Spleen (tissue), 13 donors: ENCODE results near the gene NAALADL1. TPM values are rescaled to one million over a fixed set of nuclear protein-coding genes. Genes with fewer than 3 reads are reported as not detected.

Experiments used
- DNase-seq: peaks from one replicate; pipeline ENCODE4 v3.0.0-alpha.2; 2020
- H3K27ac ChIP-seq, 8 donors: fragments of 200-600 bp; sonication (generic) in 7 of 8; 1 replicate in 4 of 8; 2 replicates in 4 of 8; pipeline versions ENCODE4 v1.5.0 to v1.8.0; 2016 to 2021; ENCODE audit warnings: inconsistent platforms in 4 of 8, mild to moderate bottlenecking in 4 of 8, moderate library complexity in 1 of 8
- H3K27me3 ChIP-seq, 7 donors: fragments of 200-600 bp; sonication (generic) in 6 of 7; replicated peaks in 1 of 7; 1 replicate in 4 of 7; 2 replicates in 3 of 7; pipeline versions ENCODE4 v1.5.0 to v1.8.0; 2016 to 2021; ENCODE audit warnings: inconsistent platforms in 3 of 7, mild to moderate bottlenecking in 1 of 7
- H3K36me3 ChIP-seq, 6 donors: fragments of 200-600 bp; sonication (generic) in 5 of 6; 1 replicate in 4 of 6; 2 replicates in 2 of 6; pipeline versions ENCODE4 v1.5.0 to v1.8.0; 2016 to 2021; ENCODE audit warnings: inconsistent platforms in 2 of 6
- H3K4me1 ChIP-seq, 6 donors: fragments of 200-600 bp; sonication (generic) in 5 of 6; 1 replicate in 3 of 6; 2 replicates in 3 of 6; pipeline versions ENCODE4 v1.5.0 to v1.8.0; 2016 to 2021; ENCODE audit warnings: inconsistent platforms in 3 of 6
- H3K4me3 ChIP-seq, 8 donors: fragments of 200-600 bp; sonication (generic) in 7 of 8; 1 replicate in 4 of 8; 2 replicates in 4 of 8; pipeline versions ENCODE4 v1.5.0 to v1.8.0; 2016 to 2021; ENCODE audit warnings: inconsistent platforms in 4 of 8, mild to moderate bottlenecking in 4 of 8, moderate library complexity in 2 of 8
- H3K9me3 ChIP-seq, 8 donors: fragments of 200-600 bp; sonication (generic) in 7 of 8; 1 replicate in 4 of 8; 2 replicates in 4 of 8; pipeline versions ENCODE4 v1.5.0 to v1.8.0; 2016 to 2021; ENCODE audit warnings: inconsistent platforms in 4 of 8
- POLR2A ChIP-seq, 3 donors: fragments of 450-650 bp; IDR thresholded peaks; one replicate each; pipeline ENCODE4 v1.5.1; 2017; ENCODE audit warnings: antibody characterized with exemption in 3 of 3, mild to moderate bottlenecking in 1 of 3
- POLR2AphosphoS5 ChIP-seq, 3 donors: sonication (generic); formaldehyde crosslinking; IDR thresholded peaks; one replicate each; pipeline ENCODE4 v1.5.1; 2017; ENCODE audit warnings: antibody characterized with exemption in 3 of 3
- WGBS, 5 donors: extraction: QIAGEN DNeasy Blood & Tissue Kit in 3 of 5; methylation state at CpG; one replicate each; pipeline versions ENCODE4 v1.1.5 to v1.1.7; 2013 to 2018; 5-methylcytosine and 5-hydroxymethylcytosine counted together
- intact Hi-C: fragments of 100-400 bp; cut with DNase I; formaldehyde crosslinking; loops from one replicate; pipeline ENCODE4 v1.15.0; 2023; ENCODE audit warnings: low total_unique reads
- long read RNA-seq, 2 donors: transcript quantifications; one replicate each; lab custom pipeline, GENCODE V29; 2026
- polyA plus RNA-seq, 3 donors: library from polyadenylated mRNA; stranded (reverse); fragments of 200-250 nt; gene quantifications; one replicate each; pipeline ENCODE4 v1.2.1, GENCODE V29; 2013
- total RNA-seq, 7 donors: library from RNA; depleted of rRNA in 3 of 7; stranded (reverse); fragments of >200 nt in 3 of 7; fragmentation: NEBNext Ultra II Directional in 4 of 7; extraction: Animal tissue kit (Norgen Biotek cat#: 25700) in 4 of 7; gene quantifications; one replicate each; pipeline versions ENCODE4 v1.1.0 to v1.2.1, GENCODE V29; 2016 to 2021
- TF ChIP-seq, protein P1 (sequence below), 11 experiments: fragments of 200-600 bp in 7 of 11; fragments of 450-650 bp in 4 of 11; sonication (generic) in 4 of 11; IDR thresholded peaks in 8 of 11; conservative IDR thresholded peaks in 3 of 11; 1 replicate in 7 of 11; 2 replicates in 4 of 11; pipeline versions ENCODE4 v1.4.0 to v1.8.0; 2016 to 2021; ENCODE audit warnings: antibody characterized with exemption in 11 of 11, inconsistent platforms in 4 of 11, mild to moderate bottlenecking in 1 of 11
- donor health status: healthy with polysubstance abuse.
- donor health status: DM: no; HTN: no; CAD: no; lungs with moderate emphysema.
- donor health status: DM: no; HTN: no; CAD: no.
- donor health status: Bipolar disorder and iron deficiency.
- donor health status: healthy.
- donor health status: DM: no; HTN: no; CAD: no.
- donor health status: DM: yes; HTN: yes; CAD: no.

Gene NAALADL1
- total RNA-seq (10 to 100 TPM; 13.0 to 45.2 (median 23.3) TPM), polyA plus RNA-seq (10 to 100 TPM; 19.2 to 19.5 (median 19.2) TPM)
- long read RNA-seq, donor 1, partial matches to known transcripts: 0 of 2 reads
- long read RNA-seq, donor 1, other reads (novel, unspliced or antisense): 0 of 2 reads
- long read RNA-seq, donor 2: 0 reads

DNA sequence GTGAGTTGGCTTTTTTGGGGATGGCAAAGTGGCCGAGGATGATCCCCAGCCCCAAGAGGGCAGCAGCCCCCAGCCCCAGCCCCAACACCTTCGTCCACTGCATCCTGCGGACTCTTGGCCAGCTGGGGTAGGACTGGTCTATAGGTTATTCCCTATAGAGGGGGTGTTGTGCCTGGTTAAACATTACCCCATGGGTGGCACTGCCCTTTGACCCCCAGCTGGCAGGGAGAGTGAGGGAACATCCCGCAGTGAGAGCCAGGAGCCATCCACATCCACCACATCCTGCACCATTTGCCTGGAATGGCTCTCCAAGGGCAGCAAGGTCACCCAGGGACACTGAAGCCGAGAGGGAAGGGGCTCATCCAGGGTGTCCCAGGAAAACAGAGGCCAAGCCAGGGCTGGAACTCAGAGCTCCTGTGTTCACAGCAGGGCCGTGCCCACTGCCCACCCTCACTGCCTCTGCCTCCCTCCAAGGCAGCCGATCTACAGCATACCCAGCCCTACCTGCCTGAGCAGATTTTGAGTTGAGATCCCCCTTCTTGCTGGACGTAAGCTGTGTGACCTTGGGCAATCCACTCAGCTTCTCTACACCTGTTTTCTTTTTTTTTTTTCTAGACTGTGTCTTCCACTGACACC, at the start of gene NAALADL1:
Gene NAALADL1 (minus strand): TSS at position 135 of the 636 bp plus-strand sequence. CDS start 32 bp downstream, at position 103.
- 68 to 94% (median 86%) methylated on average over 4 to 8 of the region's 8 CpGs for whole genome bisulfite sequencing, 5 donors
- Histone ChIP-seq H3K4me1 (peaks cover 0 to 9% (median 6%) of the 10 kb centered on the region in 6 donors), H3K27ac (no peak within 1 kb of the TSS), H3K27me3 (no peaks in the 10 kb centered on the region), H3K4me3 (no peak within 1 kb of the TSS), H3K36me3 (no peaks in the 10 kb centered on the region), H3K9me3 (no peaks in the 10 kb centered on the region)
- intact Hi-C loops: no loop called here
- no peak for DNase-seq
- TF ChIP-seq POLR2AphosphoS5 (IDR thresholded peaks at IDR 0.05) (no peak), POLR2A (IDR thresholded peaks at IDR 0.05) (no peak)
- TF ChIP-seq, protein P1, sequence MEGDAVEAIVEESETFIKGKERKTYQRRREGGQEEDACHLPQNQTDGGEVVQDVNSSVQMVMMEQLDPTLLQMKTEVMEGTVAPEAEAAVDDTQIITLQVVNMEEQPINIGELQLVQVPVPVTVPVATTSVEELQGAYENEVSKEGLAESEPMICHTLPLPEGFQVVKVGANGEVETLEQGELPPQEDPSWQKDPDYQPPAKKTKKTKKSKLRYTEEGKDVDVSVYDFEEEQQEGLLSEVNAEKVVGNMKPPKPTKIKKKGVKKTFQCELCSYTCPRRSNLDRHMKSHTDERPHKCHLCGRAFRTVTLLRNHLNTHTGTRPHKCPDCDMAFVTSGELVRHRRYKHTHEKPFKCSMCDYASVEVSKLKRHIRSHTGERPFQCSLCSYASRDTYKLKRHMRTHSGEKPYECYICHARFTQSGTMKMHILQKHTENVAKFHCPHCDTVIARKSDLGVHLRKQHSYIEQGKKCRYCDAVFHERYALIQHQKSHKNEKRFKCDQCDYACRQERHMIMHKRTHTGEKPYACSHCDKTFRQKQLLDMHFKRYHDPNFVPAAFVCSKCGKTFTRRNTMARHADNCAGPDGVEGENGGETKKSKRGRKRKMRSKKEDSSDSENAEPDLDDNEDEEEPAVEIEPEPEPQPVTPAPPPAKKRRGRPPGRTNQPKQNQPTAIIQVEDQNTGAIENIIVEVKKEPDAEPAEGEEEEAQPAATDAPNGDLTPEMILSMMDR (IDR thresholded peaks at IDR 0.05 in 8 of 11, conservative IDR thresholded peaks at IDR 0.05 in 3 of 11): no peak

- DNase-seq: peak; percentile 76
- Histone ChIP-seq H3K4me3 (no peak overlapping the region), H3K36me3 (peaks cover 0 to 66% (median 36%) of the 10 kb centered on the region in 6 donors), H3K4me1 (peaks cover 24 to 50% (median 31%) of the 10 kb centered on the region in 6 donors), H3K27me3 (no peaks in the 10 kb centered on the region), H3K9me3 (no peaks in the 10 kb centered on the region), H3K27ac (no peak overlapping the region)
- WGBS, 5 donors: 93 to 96% (median 96%) methylated on average over 40 to 52 of the region's 52 CpGs
- intact Hi-C loops: no loop called here
- TF ChIP-seq POLR2AphosphoS5 (IDR thresholded peaks at IDR 0.05) (peak in 1 of 3 donors; percentile 39), POLR2A (IDR thresholded peaks at IDR 0.05) (no peak)
Observed at GRCh38 chr11:65107751-65108468, 49.6 kb upstream of the NAALADL1 start.

GRCh38 chr11:65107078-65107477, 48.7 kb upstream of the NAALADL1 start:
- DNase-seq: peak; percentile 54
- WGBS, 5 donors: 90 to 96% (median 94%) methylated on average over 12 to 15 of the region's 15 CpGs

DNA sequence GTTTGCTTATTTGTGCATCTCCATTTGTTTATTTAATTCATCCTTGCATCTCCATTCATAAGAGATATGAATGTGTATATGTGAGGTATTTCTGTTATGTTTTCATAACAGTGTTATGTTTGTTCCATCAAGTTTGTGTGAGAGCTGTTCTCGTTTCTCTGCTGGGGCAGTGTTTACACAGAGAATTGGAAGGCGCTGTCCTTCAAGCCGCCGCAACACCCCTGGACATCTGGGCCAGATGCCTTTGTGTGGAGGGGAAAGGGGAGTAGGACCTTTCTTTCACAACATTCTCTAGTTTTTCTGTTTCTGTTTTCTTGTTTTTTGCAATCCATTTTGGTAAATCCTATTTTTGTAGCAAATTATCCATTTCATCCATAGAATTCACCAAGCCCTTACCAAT, 46.3 kb upstream of the NAALADL1 start:
- DNase-seq: no peak
- Histone ChIP-seq H3K9me3 (no peaks in the 10 kb centered on the region), H3K27ac (peak overlapping the region in 7 of 8 donors; percentile 35 to 76 (median 57)), H3K4me3 (no peak overlapping the region), H3K27me3 (no peaks in the 10 kb centered on the region), H3K36me3 (peaks cover 0 to 92% (median 37%) of the 10 kb centered on the region in 6 donors), H3K4me1 (peaks cover 0 to 22% (median 1%) of the 10 kb centered on the region in 6 donors)
- TF ChIP-seq POLR2A (IDR thresholded peaks at IDR 0.05) (no peak), POLR2AphosphoS5 (IDR thresholded peaks at IDR 0.05) (no peak)
- TF ChIP-seq, protein P1 (IDR thresholded peaks at IDR 0.05 in 8 of 11, conservative IDR thresholded peaks at IDR 0.05 in 3 of 11): no peak
- intact Hi-C loops: no loop called here
- 80 to 91% (median 84%) methylated on average over 4 of the region's 4 CpGs for WGBS, 5 donors

More at GRCh38 chr11:65107078-65107477, 48.7 kb upstream of the NAALADL1 start:
- Histone ChIP-seq H3K36me3 (peaks cover 0 to 75% (median 39%) of the 10 kb centered on the region in 6 donors), H3K9me3 (no peaks in the 10 kb centered on the region), H3K27me3 (no peaks in the 10 kb centered on the region), H3K27ac (no peak overlapping the region), H3K4me1 (peaks cover 17 to 45% (median 23%) of the 10 kb centered on the region in 6 donors), H3K4me3 (no peak overlapping the region)
- intact Hi-C loops: no loop called here
- TF ChIP-seq, protein P1 (IDR thresholded peaks at IDR 0.05 in 8 of 11, conservative IDR thresholded peaks at IDR 0.05 in 3 of 11): no peak
- no peak for TF ChIP-seq POLR2A (IDR thresholded peaks at IDR 0.05)
- no peak for TF ChIP-seq POLR2AphosphoS5 (IDR thresholded peaks at IDR 0.05)
